GM21528 (cell line): ENCODE measurements around the gene DAB2IP.

Experiments
- ATAC-seq: cut with Tn5 transposase; IDR thresholded peaks from one replicate; pipeline ENCODE4 v1.9.1; 2021; ENCODE audit warnings: mild to moderate bottlenecking, moderate library complexity; ENCODE audit not compliant: unreplicated experiment, low FRiP score

The DAB2IP gene

GRCh38 chr9:121660367-121660766, 8.9 kb downstream of the DAB2IP start:
- ATAC-seq, result no peak

- ATAC-seq, result no peak
Measured at GRCh38 chr9:121660876-121661275, 9.4 kb downstream of the DAB2IP start.

GRCh38 chr9:121661328-121661727, 9.9 kb downstream of the DAB2IP start:
- ATAC-seq, result no peak

DNA sequence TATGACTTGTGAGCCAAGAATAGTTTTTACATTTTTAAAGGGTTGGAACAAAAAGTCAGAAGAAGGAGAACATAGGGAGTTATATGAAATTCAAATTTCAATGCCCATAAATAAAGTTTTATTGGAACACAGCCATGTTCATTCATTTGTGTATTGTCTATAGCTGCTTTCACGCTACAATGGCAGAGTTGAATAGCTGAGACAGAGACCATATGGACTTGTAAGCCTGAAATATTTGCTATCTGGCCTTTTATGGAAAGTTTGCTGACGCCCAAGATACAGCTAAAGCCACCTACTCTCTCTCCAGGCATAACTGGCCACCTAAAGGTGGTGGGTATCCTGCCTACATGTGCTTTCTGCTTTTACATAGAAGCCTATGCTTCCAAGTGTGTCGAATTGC, 10.9 kb downstream of the DAB2IP start:
- no peak for ATAC-seq

DNA sequence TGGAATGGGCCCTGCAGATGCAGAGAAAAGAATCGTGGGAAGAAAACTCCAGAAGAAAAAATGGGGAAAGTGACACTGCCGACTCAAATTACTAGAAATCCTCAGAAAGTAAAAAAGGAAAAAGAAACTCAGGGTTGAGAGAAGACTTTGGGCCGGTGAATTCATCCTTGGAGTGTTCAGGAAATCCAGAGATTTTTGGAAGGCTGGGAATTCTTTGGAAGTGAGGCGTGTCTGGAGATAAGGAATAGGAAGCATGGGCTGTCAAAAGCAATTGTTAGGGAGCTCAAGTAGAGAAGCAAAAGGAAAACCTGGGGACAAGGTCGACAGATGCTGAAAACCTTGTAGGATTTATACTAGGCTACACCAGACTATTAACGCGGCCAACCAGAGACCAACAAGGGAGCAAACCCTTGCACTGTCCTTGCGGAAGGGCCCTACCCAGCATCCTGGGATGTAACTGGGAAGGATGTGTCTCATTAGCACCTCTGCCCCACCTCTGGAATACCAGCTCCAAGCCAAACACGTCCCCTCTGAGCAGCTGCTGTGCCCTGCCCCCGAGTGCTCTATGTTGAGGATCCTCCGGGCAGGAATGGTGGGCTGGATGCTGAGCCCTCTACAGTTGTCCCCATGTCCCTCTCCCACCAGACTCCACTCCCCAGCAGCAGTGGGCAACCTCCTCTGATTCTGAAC, 11.6 kb downstream of the DAB2IP start:
- no peak for ATAC-seq

GRCh38 chr9:121663591-121663990, 12.2 kb downstream of the DAB2IP start:
- no peak for ATAC-seq

DNA sequence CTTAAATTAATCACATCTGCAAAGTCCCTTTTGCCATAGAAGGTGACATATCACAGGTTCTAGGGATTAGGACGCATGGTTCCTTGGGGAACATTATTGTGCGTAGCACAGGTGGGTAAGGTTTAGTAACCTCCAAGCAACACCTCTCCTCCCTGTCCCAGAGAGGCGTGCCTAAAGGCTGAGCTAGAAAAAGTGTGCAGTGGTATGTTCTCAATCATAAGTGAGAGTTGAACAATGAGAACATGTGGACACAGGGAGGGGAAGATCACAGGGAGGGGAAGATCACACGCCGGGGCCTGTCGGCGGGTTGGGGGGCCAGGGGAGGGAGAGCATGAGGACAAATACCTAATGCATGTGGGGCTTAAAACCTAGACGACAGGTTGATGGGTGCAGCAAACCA, 14.9 kb downstream of the DAB2IP start:
- ATAC-seq, result no peak

DNA sequence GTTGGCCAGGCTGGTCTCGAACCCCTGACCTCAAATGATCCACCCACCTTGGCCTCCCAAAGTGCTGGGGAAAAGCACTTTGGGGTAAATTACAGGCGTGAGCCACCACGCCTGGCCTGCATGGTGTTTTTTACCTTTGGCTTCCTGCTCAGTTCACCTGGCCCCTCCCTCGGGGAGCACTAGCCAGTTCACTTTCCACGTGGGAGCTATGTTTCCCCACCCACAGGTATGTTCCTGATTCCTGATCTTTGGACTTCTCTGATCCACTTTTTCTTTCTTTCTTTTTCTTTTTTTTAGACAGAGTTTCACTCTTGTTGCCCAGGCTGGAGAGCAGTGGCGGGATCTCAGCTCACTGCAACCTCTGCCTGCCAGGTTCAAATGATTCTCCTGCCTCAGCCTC, 15.8 kb downstream of the DAB2IP start:
- no peak for ATAC-seq

DNA sequence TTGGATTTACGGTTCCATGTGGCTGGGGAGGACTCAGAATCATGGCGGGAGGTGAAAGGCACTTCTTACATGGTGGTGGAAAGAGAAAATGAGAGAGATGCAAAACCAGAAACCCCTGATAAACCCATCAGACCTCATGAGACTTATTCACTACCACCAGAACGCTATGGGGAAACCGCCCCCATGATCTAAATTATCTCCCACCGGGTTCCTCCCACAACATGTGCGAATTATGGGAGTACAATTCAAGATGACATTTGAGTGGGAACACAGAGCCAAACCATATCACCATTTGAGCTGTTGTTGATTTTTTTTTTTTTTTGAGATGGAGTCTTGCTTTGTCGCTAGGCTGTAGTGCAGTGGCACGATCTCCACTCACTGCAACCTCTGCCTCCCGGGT, 16.5 kb downstream of the DAB2IP start:
- no peak for ATAC-seq

GRCh38 chr9:121670431-121670830, 19.0 kb downstream of the DAB2IP start:
- ATAC-seq, result no peak

DNA sequence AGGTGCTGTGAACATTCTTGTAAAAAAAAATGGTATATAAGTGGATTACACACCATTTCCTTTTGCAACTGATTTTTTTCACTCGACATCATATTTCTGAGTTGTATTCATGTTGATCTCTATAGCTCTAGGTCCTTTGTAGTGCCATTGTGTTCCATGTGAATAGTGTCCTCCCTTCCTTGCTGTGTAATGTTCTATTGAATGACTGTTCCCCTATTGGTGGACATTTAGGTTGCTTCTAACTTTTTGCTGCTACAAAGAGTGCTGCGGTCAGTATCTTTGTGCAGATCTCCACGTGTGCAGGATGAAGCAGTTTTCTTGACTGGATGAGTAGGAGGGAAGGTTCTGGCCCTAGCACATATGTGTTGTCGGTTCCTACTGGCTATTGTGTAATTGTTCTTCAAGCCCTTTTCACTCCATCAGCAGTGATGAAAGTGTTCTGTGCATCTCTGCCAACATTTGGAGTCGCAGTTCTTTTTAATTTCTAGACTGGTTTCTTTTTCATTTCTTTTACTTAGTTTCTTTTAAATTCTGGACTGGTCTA, 20.2 kb downstream of the DAB2IP start:
- no peak for ATAC-seq

- ATAC-seq, result no peak
Measured at GRCh38 chr9:121672213-121672612, 20.8 kb downstream of the DAB2IP start.

- no peak for ATAC-seq
Measured at GRCh38 chr9:121672986-121673385, 21.6 kb downstream of the DAB2IP start.

DNA sequence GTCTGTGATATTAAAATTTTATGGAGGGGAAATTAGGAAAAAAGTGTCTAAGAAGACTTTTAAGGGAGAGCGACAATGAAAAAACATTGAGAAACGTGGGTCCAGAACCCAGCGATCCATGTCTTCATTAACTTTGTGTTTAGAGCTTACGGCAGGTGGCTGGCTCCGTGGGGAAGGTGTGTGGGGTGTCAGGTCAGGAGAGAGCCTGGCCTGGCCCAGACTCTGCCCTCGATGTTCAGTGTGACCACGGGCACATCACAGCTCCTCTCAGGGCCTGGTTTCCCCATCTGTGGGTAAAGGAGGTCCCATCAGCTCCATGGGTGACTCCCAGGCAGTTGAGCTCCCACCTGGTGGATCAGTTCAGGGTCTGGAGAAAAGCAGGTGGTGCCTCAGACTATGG, 22.1 kb downstream of the DAB2IP start:
- no peak for ATAC-seq

GRCh38 chr9:121674017-121674416, 22.6 kb downstream of the DAB2IP start:
- ATAC-seq, result no peak

GRCh38 chr9:121674952-121675351, 23.5 kb downstream of the DAB2IP start:
- no peak for ATAC-seq

DNA sequence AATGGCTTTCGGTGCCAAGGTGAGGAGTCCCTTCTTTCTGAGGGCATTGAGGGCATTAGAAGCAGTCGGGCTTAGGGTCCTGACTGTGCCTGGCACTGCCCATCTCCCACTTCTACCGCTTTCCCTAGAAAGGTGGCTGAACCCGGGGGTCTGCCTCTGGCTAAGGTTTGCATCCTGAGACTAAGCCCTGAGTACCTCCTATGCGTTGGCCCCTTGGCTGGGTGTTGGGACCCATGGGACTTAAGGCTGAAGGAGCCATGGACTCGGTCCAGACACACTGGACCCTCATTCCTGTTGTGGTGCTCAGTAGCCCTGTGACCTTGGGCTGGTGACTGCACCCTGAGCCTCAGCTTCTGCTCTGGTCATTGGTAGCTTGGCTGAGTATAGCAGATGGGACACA, 23.9 kb downstream of the DAB2IP start:
- ATAC-seq, result no peak

GRCh38 chr9:121675969-121676822, 24.8 kb downstream of the DAB2IP start:
- no peak for ATAC-seq

GRCh38 chr9:121676926-121677325, 25.5 kb downstream of the DAB2IP start:
- no peak for ATAC-seq

- ATAC-seq, result no peak
Measured at GRCh38 chr9:121678501-121679022, 27.1 kb downstream of the DAB2IP start.

GRCh38 chr9:121679901-121680635, 28.6 kb downstream of the DAB2IP start:
- ATAC-seq, result no peak
